Panc1 (cell line): ENCODE results near the gene BRSK1. TPM values are rescaled to one million over a fixed set of nuclear protein-coding genes. Genes with fewer than 3 reads are reported as not detected.

ENCODE experiments used
- ATAC-seq: fragments of 200-7000 bp; cut with Tn5 transposase; 2 replicates; pipeline ENCODE4 v1.9.1; 2020; ENCODE audit warnings: mild to moderate bottlenecking, moderate library complexity
- BruUV-seq: library from RNA; stranded (reverse); fragments of 400-500 nt; replicated peaks from 2 replicates; lab custom pipeline; 2021; lab: Mats Ljungman, UMichigan
- CTCF ChIA-PET: fragments of 300-600 bp; sonication (Branson Sonifier 250); formaldehyde crosslinking; loops from one replicate; lab custom pipeline; 2022; ENCODE audit warnings: antibody characterized with exemption; lab: Charles Lee
- POLR2A ChIA-PET: fragments of 300-600 bp; sonication (Branson Sonifier 250); formaldehyde crosslinking; loops from one replicate; lab custom pipeline; 2022; ENCODE audit warnings: antibody characterized with exemption; lab: Charles Lee
- DNase-seq: peaks from one replicate; pipeline ENCODE4 v3.0.0-alpha.2; 2010; ENCODE audit warnings: low read depth, low spot score
- H3K27ac ChIP-seq: 2 replicates; pipeline ENCODE4 v1.5.1; 2011; ENCODE audit warnings: mild to moderate bottlenecking, low read length, inconsistent platforms
- H3K27me3 ChIP-seq: fragments of 200-500 bp; sonication (Bioruptor generic); 2 replicates; pipeline ENCODE4 v1.6.0; 2014; ENCODE audit warnings: low read length, inconsistent platforms; ENCODE audit not compliant: control insufficient read depth, insufficient read depth
- H3K36me3 ChIP-seq: fragments of 200-500 bp; sonication (Bioruptor generic); 2 replicates; pipeline ENCODE4 v1.5.1; 2014; ENCODE audit warnings: inconsistent platforms, mild to moderate bottlenecking, low read length, moderate library complexity; ENCODE audit not compliant: control insufficient read depth, insufficient read depth
- H3K4me1 ChIP-seq: 2 replicates; pipeline ENCODE4 v1.5.1; 2011; ENCODE audit warnings: inconsistent platforms, mild to moderate bottlenecking, low read length, moderate library complexity; ENCODE audit not compliant: control insufficient read depth, insufficient read depth
- H3K4me3 ChIP-seq, 2 experiments: 2 replicates each; pipeline ENCODE4 v1.5.1; 2011 to 2012; ENCODE audit warnings: low read depth in 2 of 2, low read length in 2 of 2, mild to moderate bottlenecking in 2 of 2, inconsistent platforms in 1 of 2, moderate library complexity in 1 of 2
- H3K9me3 ChIP-seq: fragments of 200-500 bp; sonication (Bioruptor generic); 2 replicates; pipeline ENCODE4 v1.5.1; 2014; ENCODE audit warnings: low read depth, mild to moderate bottlenecking, inconsistent platforms, low read length, moderate library complexity; ENCODE audit not compliant: control insufficient read depth, insufficient read depth
- POLR2AphosphoS5 ChIP-seq: IDR thresholded peaks from 2 replicates; pipeline ENCODE4 v1.6.1; 2012; ENCODE audit warnings: mild to moderate bottlenecking, low read depth, low read length, moderate library complexity
- SIN3A ChIP-seq: IDR thresholded peaks from 2 replicates; pipeline ENCODE4 v1.6.1; 2012; ENCODE audit warnings: low read depth, mild to moderate bottlenecking, low read length, moderate library complexity, borderline replicate concordance; ENCODE audit not compliant: insufficient read depth
- TCF7L2 ChIP-seq: IDR thresholded peaks from 2 replicates; pipeline ENCODE4 v1.6.1; 2011; ENCODE audit warnings: mild to moderate bottlenecking, low read depth, low read length, inconsistent platforms
- in situ Hi-C: cut with HindIII; loops from 2 replicates; pipeline ENCODE4 v1.10.0; 2016; ENCODE audit warnings: low sequenced_read_pairs, low pct_unique_long_range_greater_than_20kb
- intact Hi-C: fragments of 100-400 bp; cut with micrococcal nuclease; formaldehyde crosslinking; loops from one replicate; pipeline ENCODE4 v1.10.0; 2022; ENCODE audit not compliant: unreplicated experiment
- total RNA-seq: library from RNA; stranded (reverse); gene quantifications from one replicate; pipeline ENCODE4 v1.2.1, GENCODE V29; 2021; ENCODE audit not compliant: unreplicated experiment
- TF ChIP-seq, protein P1 (sequence below), 2 experiments: IDR thresholded peaks; 2 replicates each; pipeline ENCODE4 v1.6.1; 2011 to 2012; ENCODE audit warnings: low read depth in 2 of 2, control low read depth in 1 of 2, low read length in 1 of 2, mild to moderate bottlenecking in 1 of 2, moderate library complexity in 1 of 2; ENCODE audit not compliant: insufficient read depth in 1 of 2
- TF ChIP-seq, protein P2 (sequence below): fragments of 450-650 bp; IDR thresholded peaks from 2 replicates; pipeline ENCODE4 v1.5.1; 2017; ENCODE audit warnings: mild to moderate bottlenecking

The BRSK1 gene
- total RNA-seq, 1 experiment from 2014 or later: 7.9 TPM

DNA sequence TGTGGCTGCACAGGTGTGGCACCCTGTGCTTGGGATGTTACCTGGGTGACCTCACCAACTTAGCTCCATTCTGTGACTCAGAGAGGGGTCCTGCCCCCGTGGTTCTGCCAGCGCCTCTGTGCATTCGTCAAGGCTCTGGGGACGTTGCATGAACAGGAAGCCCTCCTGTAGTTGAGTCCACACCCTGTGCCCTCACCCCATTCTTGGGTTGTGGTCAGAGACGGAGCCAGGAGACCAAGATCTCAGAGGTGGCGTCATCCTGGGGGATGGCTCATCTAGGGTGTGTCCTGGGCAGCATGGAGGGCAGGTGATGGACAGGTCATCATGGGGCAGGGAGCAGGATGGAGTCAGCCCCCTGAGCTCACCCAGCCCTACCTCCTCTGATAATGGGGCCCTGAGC is 68.2 kb downstream of the BRSK1 start:
- intact Hi-C loops (no loop called here), in situ Hi-C loops (no loop called here)
- Histone ChIP-seq H3K9me3 (no peaks in the 10 kb centered on the region), H3K27me3 (no peaks in the 10 kb centered on the region), H3K27ac (no peak overlapping the region), H3K4me3 (no peak overlapping the region), H3K36me3 (no peaks in the 10 kb centered on the region), H3K4me1 (peaks cover 23% of the 10 kb centered on the region)
- no TSS peak for BruUV-seq
- no peak for DNase-seq
- no peak for ATAC-seq
- POLR2A ChIA-PET: interaction anchor here (1.1 kb wide), 1 partner anchor 13 kb away, joined by 3 read pairs; the partner anchor contains the start of gene KMT5C
- TF ChIP-seq TCF7L2 (no peak), POLR2AphosphoS5 (no peak), SIN3A (no peak)
- TF ChIP-seq, protein P1, sequence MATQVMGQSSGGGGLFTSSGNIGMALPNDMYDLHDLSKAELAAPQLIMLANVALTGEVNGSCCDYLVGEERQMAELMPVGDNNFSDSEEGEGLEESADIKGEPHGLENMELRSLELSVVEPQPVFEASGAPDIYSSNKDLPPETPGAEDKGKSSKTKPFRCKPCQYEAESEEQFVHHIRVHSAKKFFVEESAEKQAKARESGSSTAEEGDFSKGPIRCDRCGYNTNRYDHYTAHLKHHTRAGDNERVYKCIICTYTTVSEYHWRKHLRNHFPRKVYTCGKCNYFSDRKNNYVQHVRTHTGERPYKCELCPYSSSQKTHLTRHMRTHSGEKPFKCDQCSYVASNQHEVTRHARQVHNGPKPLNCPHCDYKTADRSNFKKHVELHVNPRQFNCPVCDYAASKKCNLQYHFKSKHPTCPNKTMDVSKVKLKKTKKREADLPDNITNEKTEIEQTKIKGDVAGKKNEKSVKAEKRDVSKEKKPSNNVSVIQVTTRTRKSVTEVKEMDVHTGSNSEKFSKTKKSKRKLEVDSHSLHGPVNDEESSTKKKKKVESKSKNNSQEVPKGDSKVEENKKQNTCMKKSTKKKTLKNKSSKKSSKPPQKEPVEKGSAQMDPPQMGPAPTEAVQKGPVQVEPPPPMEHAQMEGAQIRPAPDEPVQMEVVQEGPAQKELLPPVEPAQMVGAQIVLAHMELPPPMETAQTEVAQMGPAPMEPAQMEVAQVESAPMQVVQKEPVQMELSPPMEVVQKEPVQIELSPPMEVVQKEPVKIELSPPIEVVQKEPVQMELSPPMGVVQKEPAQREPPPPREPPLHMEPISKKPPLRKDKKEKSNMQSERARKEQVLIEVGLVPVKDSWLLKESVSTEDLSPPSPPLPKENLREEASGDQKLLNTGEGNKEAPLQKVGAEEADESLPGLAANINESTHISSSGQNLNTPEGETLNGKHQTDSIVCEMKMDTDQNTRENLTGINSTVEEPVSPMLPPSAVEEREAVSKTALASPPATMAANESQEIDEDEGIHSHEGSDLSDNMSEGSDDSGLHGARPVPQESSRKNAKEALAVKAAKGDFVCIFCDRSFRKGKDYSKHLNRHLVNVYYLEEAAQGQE (IDR thresholded peaks at IDR 0.05; ENCODE audit: insufficient read depth in 1 of 2, low read depth in 2 of 2, low read length in 1 of 2): no peak
- TF ChIP-seq, protein P2, sequence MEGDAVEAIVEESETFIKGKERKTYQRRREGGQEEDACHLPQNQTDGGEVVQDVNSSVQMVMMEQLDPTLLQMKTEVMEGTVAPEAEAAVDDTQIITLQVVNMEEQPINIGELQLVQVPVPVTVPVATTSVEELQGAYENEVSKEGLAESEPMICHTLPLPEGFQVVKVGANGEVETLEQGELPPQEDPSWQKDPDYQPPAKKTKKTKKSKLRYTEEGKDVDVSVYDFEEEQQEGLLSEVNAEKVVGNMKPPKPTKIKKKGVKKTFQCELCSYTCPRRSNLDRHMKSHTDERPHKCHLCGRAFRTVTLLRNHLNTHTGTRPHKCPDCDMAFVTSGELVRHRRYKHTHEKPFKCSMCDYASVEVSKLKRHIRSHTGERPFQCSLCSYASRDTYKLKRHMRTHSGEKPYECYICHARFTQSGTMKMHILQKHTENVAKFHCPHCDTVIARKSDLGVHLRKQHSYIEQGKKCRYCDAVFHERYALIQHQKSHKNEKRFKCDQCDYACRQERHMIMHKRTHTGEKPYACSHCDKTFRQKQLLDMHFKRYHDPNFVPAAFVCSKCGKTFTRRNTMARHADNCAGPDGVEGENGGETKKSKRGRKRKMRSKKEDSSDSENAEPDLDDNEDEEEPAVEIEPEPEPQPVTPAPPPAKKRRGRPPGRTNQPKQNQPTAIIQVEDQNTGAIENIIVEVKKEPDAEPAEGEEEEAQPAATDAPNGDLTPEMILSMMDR: no peak
- CTCF ChIA-PET: no interaction called here

DNA sequence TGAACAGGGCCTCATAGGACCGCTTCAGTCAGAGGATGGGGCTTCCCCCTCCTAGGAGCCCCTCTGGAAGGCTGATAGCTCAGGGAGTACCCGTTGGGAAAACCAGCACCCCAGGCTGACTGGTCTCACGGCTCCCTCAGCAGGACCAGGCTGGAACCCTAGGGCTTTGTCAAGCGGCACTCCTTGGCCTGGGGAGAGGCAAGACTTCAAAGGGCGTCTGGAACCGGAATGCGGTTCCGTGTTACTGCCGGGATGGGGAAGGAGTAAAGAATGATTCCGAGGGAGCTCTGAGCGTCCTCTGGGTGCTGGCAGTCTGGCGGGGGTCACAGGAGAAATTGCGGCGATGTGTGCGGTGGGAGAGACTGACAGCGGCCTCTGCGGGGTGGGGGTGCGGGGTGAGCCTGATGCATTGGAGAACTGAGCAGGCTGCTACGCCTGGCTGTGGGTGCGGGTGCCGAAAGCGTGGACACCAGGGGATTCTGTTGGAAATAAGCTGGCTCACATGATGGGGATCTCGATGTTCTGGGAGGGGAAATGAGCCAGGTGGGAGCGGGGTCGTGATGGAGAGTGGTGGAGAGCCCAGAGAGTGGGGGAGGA is 68.8 kb downstream of the BRSK1 start:
- Histone ChIP-seq H3K27ac (no peak overlapping the region), H3K9me3 (no peaks in the 10 kb centered on the region), H3K36me3 (no peaks in the 10 kb centered on the region), H3K4me3 (no peak overlapping the region), H3K4me1 (peaks cover 23% of the 10 kb centered on the region), H3K27me3 (no peaks in the 10 kb centered on the region)
- ATAC-seq (no peak), DNase-seq (no peak)
- intact Hi-C loops (no loop called here), in situ Hi-C loops (no loop called here)
- no TSS peak for BruUV-seq
- CTCF ChIA-PET: no interaction called here
- TF ChIP-seq TCF7L2: no peak
- TF ChIP-seq, protein P2: no peak
- TF ChIP-seq, protein P1 (IDR thresholded peaks at IDR 0.05; ENCODE audit: insufficient read depth in 1 of 2, low read depth in 2 of 2, low read length in 1 of 2): no peak
- TF ChIP-seq SIN3A: no peak
- no peak for TF ChIP-seq POLR2AphosphoS5
- POLR2A ChIA-PET: interaction anchor here (1.1 kb wide), 1 partner anchor 13 kb away, joined by 3 read pairs; the partner anchor contains the start of gene KMT5C
